GM10266 (cell line): ENCODE results near the gene SCGB1C2.

ENCODE experiments used
- DNase-seq: peaks from one replicate; pipeline ENCODE4 v3.0.0; 2012; ENCODE audit errors: extremely low spot score
- CTCF ChIP-seq: IDR thresholded peaks from 2 replicates; pipeline ENCODE4 v1.5.1; 2012; ENCODE audit warnings: mild to moderate bottlenecking, low read depth; ENCODE audit not compliant: control insufficient read depth, insufficient read depth; ENCODE audit errors: missing control alignments

The SCGB1C2 gene

GRCh38 chr17:143785-144281 is 6.5 kb downstream of the SCGB1C2 start:
- peak; percentile 91 for DNase-seq
- TF ChIP-seq CTCF, result peak; percentile 90

GRCh38 chr17:144936-145670 is 7.7 kb downstream of the SCGB1C2 start:
- DNase-seq, result no peak

GRCh38 chr17:145671-146541 is 8.5 kb downstream of the SCGB1C2 start:
- DNase-seq, result no peak
- TF ChIP-seq CTCF, result no peak

More at GRCh38 chr17:144936-145670, 7.7 kb downstream of the SCGB1C2 start:
- no peak for TF ChIP-seq CTCF

- TF ChIP-seq CTCF, result no peak
- no peak for DNase-seq
Measured at GRCh38 chr17:146546-146945, 9.2 kb downstream of the SCGB1C2 start.

GRCh38 chr17:146983-147761 is 9.8 kb downstream of the SCGB1C2 start:
- no peak for TF ChIP-seq CTCF
- DNase-seq, result no peak

GRCh38 chr17:147796-148740 is 10.7 kb downstream of the SCGB1C2 start:
- DNase-seq, result no peak
- no peak for TF ChIP-seq CTCF
